B cell (primary cell): Measurements from ENCODE around the gene JAG1. TPM values are rescaled to one million over a fixed set of nuclear protein-coding genes. Genes with fewer than 3 reads are reported as not detected.

Experiments used
- ATAC-seq: fragments of 200-7000 bp; cut with Tn5 transposase; one replicate; pipeline ENCODE4 v1.10.0; 2021; ENCODE audit warnings: low read depth, mild to moderate bottlenecking, moderate number of reproducible peaks, moderate library complexity
- CTCF ChIA-PET: fragments of 350-600 bp; sonication (Branson Sonifier 250); formaldehyde crosslinking; loops from one replicate; lab custom pipeline; 2021; ENCODE audit warnings: antibody characterized with exemption, inconsistent platforms; lab: Charles Lee
- POLR2A ChIA-PET: fragments of 350-600 bp; sonication (Branson Sonifier 250); formaldehyde crosslinking; loops from one replicate; lab custom pipeline; 2021; ENCODE audit warnings: antibody characterized with exemption; lab: Charles Lee
- DNase-seq: peaks from one replicate; pipeline ENCODE4 v3.0.0; 2013
- H2AFZ ChIP-seq: 2 replicates; pipeline ENCODE4 v1.6.1; 2012; ENCODE audit warnings: mild to moderate bottlenecking, low read depth, low read length; ENCODE audit not compliant: insufficient read depth, poor library complexity, severe bottlenecking
- H3K27ac ChIP-seq, 2 donors: 1 replicate in 1 of 2; 2 replicates in 1 of 2; pipeline ENCODE4 v1.5.1; 2012 to 2013; ENCODE audit warnings: low read length in 2 of 2, mild to moderate bottlenecking in 2 of 2, moderate library complexity in 1 of 2
- H3K27me3 ChIP-seq, 4 experiments: fragments of 200-600 bp in 1 of 4; sonication (generic) in 1 of 4; replicated peaks in 1 of 4; 1 replicate in 2 of 4; 2 replicates in 2 of 4; pipeline versions ENCODE4 v1.6.1 to v1.7.0; 2013 to 2016; ENCODE audit warnings: low read length in 3 of 4, mild to moderate bottlenecking in 2 of 4, mixed read lengths in 1 of 4, moderate library complexity in 1 of 4; ENCODE audit not compliant: insufficient read depth in 4 of 4, control insufficient read depth in 3 of 4; ENCODE audit errors: control extremely low read depth in 1 of 4
- H3K36me3 ChIP-seq, 2 experiments: replicated peaks in 1 of 2; 1 replicate in 1 of 2; 2 replicates in 1 of 2; pipeline versions ENCODE4 v1.6.1 to v1.7.1; 2013; ENCODE audit warnings: low read length in 1 of 2; ENCODE audit not compliant: insufficient read depth in 2 of 2, control insufficient read depth in 1 of 2; ENCODE audit errors: control extremely low read depth in 1 of 2, extremely low read depth in 1 of 2
- H3K4me1 ChIP-seq, 2 donors: fragments of 200-600 bp in 1 of 2; sonication (generic) in 1 of 2; 1 replicate in 1 of 2; 2 replicates in 1 of 2; pipeline versions ENCODE4 v1.5.1 to v1.6.1; 2013 to 2017; ENCODE audit warnings: low read length in 2 of 2; ENCODE audit not compliant: control insufficient read depth in 2 of 2, insufficient read depth in 2 of 2
- H3K4me2 ChIP-seq: replicated peaks from 2 replicates; pipeline ENCODE3; 2012; ENCODE audit warnings: mild to moderate bottlenecking, low read depth, low read length; ENCODE audit not compliant: poor library complexity, severe bottlenecking
- H3K4me3 ChIP-seq, 5 experiments: fragments of 200-600 bp in 1 of 5; sonication (generic) in 1 of 5; 1 replicate in 3 of 5; 2 replicates in 2 of 5; pipeline versions ENCODE4 v1.5.1 to v1.7.0; 2011 to 2016; ENCODE audit warnings: low read length in 4 of 5, mild to moderate bottlenecking in 4 of 5, low read depth in 2 of 5, control low read depth in 1 of 5, moderate library complexity in 1 of 5; ENCODE audit not compliant: insufficient read depth in 1 of 5; ENCODE audit errors: control extremely low read depth in 1 of 5, extremely low read depth in 1 of 5
- H3K79me2 ChIP-seq: fragments of 200-600 bp; sonication (generic); one replicate; pipeline ENCODE4 v1.6.0; 2016; ENCODE audit warnings: low read length; ENCODE audit not compliant: control insufficient read depth, insufficient read depth
- H3K9ac ChIP-seq: fragments of 200-600 bp; sonication (generic); 2 replicates; pipeline ENCODE4 v1.6.1; 2017; ENCODE audit warnings: mild to moderate bottlenecking, low read length, moderate library complexity
- H3K9me3 ChIP-seq, 3 donors: one replicate each; pipeline versions ENCODE4 v1.6.1 to v1.7.1; 2013; ENCODE audit warnings: low read length in 2 of 3; ENCODE audit not compliant: control insufficient read depth in 2 of 3, insufficient read depth in 1 of 3; ENCODE audit errors: control extremely low read depth in 1 of 3
- H4K20me1 ChIP-seq: 2 replicates; pipeline ENCODE4 v1.6.0; 2012; ENCODE audit warnings: mild to moderate bottlenecking, low read length; ENCODE audit not compliant: insufficient read depth, control insufficient read depth, poor library complexity, severe bottlenecking
- H3K27ac Mint-ChIP-seq: one replicate; pipeline ENCODE4 v1.8.0; 2021; ENCODE audit warnings: mixed read lengths
- H3K27me3 Mint-ChIP-seq: one replicate; pipeline ENCODE4 v1.8.0; 2021; ENCODE audit warnings: mixed read lengths
- H3K4me1 Mint-ChIP-seq: one replicate; pipeline ENCODE4 v1.8.0; 2021; ENCODE audit warnings: mixed read lengths
- H3K4me3 Mint-ChIP-seq: one replicate; pipeline ENCODE4 v1.8.0; 2021; ENCODE audit warnings: mixed read lengths
- H3K9me3 Mint-ChIP-seq: one replicate; pipeline ENCODE4 v1.8.0; 2022; ENCODE audit warnings: mixed read lengths; ENCODE audit not compliant: insufficient read depth
- EZH2 ChIP-seq: IDR thresholded peaks from 2 replicates; pipeline ENCODE4 v1.6.1; 2012; ENCODE audit warnings: borderline replicate concordance, low read depth, mild to moderate bottlenecking, moderate library complexity, low read length; ENCODE audit not compliant: insufficient read depth, poor library complexity, severe bottlenecking
- WGBS: methylation state at CpG from one replicate; pipeline ENCODE4 v1.1.5; 2013; ENCODE audit warnings: missing lambda C conversion rate; ENCODE audit not compliant: insufficient coverage; 5-methylcytosine and 5-hydroxymethylcytosine counted together
- intact Hi-C: fragments of 100-400 bp; cut with micrococcal nuclease; formaldehyde crosslinking; loops from one replicate; pipeline ENCODE4 v1.10.0; 2022
- polyA plus RNA-seq: library from polyadenylated mRNA; depleted of rRNA; stranded (reverse); fragments of >200 nt; gene quantifications from 2 replicates; pipeline ENCODE4 v1.2.3, GENCODE V29; 2012
- total RNA-seq, 2 donors: library from RNA; stranded (reverse); fragments of 120-200 nt in 1 of 2; gene quantifications; 1 replicate in 1 of 2; 2 replicates in 1 of 2; pipeline versions ENCODE4 v1.2.3 to v1.2.4, GENCODE V29; 2013 to 2022
- TF ChIP-seq, protein P1 (sequence below): fragments of 200-600 bp; IDR thresholded peaks from one replicate; pipeline ENCODE4 v1.8.0; 2022; ENCODE audit warnings: antibody characterized with exemption, mild to moderate bottlenecking

Gene JAG1
- total and polyA plus RNA-seq, 2 donors (not counting 1 experiment from before 2014, with no cell fraction given): not detected

DNA sequence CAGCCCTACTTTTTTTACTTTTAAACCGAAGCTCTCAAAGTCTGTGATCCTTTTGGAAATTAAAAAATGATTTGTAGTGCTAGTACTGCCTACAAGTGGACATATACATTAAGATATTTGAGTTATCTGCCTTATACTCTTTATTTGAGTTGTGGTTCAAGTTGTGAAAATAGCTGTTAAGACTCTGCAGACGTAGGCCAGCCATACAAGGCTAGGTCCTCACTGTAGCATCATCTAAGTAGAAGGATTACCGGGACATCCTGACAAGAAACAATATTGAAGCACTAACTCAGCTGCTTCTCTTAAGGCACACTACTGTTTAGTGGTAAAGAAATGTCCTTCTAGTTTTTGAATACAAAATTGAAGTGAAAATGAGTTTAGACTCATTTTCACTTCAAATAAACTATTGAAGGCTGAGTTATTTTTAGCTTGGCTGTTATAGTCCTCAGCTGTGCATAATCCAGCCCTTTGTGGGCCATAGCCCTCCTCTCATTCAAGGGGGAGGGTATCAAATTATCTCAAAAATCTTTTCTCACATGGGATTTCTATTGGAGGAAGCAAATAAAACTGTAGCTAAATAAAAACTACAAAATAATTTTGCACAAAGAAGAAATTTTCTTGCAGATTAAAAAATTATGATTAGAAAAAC lies 68.1 kb downstream of the JAG1 start:
- Histone ChIP-seq H3K4me3 (no peak overlapping the region), H3K9me3 (no peaks in the 10 kb centered on the region), H3K27ac (no peak overlapping the region), H3K4me1 (no peaks in the 10 kb centered on the region), H3K36me3 (peaks cover 0 to 28% of the 10 kb centered on the region in 2 experiments), H2AFZ (no peak overlapping the region), H3K4me2 (no peak overlapping the region), H3K9ac (no peak overlapping the region), H3K79me2 (no peaks in the 10 kb centered on the region), H3K27me3 (no peaks in the 10 kb centered on the region), H4K20me1 (no peaks in the 10 kb centered on the region)
- H3K27me3 Mint-ChIP-seq: no peaks in the 10 kb centered on the region
- ChIA-PET CTCF (no interaction called here), POLR2A (no interaction called here)
- intact Hi-C loops: no loop called here
- WGBS: no CpG with 5 or more reads among the region's 3 CpGs
- DNase-seq (no peak), ATAC-seq (no peak)
- no peak overlapping the region for H3K4me3 Mint-ChIP-seq
- H3K9me3 Mint-ChIP-seq: no peaks in the 10 kb centered on the region
- TF ChIP-seq, protein P1, sequence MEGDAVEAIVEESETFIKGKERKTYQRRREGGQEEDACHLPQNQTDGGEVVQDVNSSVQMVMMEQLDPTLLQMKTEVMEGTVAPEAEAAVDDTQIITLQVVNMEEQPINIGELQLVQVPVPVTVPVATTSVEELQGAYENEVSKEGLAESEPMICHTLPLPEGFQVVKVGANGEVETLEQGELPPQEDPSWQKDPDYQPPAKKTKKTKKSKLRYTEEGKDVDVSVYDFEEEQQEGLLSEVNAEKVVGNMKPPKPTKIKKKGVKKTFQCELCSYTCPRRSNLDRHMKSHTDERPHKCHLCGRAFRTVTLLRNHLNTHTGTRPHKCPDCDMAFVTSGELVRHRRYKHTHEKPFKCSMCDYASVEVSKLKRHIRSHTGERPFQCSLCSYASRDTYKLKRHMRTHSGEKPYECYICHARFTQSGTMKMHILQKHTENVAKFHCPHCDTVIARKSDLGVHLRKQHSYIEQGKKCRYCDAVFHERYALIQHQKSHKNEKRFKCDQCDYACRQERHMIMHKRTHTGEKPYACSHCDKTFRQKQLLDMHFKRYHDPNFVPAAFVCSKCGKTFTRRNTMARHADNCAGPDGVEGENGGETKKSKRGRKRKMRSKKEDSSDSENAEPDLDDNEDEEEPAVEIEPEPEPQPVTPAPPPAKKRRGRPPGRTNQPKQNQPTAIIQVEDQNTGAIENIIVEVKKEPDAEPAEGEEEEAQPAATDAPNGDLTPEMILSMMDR: no peak
- TF ChIP-seq EZH2: no peak
- no peaks in the 10 kb centered on the region for H3K4me1 Mint-ChIP-seq
- H3K27ac Mint-ChIP-seq: no peak overlapping the region

DNA sequence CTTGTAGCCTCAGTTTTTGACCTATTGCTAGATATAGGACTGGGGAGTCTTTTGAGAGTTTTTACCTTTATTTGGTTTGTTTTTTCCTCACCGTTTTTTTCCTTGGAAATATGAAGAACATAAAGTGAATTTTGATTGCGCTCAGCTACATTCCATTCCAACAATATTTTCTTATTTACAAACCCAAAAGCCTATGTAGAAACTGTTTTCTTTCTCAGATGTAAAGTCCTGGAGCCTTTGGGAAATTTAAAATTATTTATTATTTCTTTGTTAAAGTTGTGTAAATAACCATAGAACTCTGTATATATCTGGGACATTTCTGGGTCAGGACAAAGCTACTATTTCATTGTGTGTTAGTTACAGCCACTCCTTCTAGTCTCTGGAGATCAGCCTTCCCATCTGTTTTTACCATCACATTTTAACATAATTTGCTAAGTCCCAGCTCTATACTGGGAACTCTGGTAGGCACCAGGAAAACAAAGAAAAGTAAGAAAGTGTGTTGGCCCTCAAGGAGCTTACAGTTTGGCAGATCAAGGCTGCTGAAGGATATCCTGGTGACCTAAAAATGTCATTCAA lies 68.8 kb downstream of the JAG1 start:
- no peaks in the 10 kb centered on the region for H3K9me3 ChIP-seq
- peaks cover 0 to 28% of the 10 kb centered on the region in 2 experiments for H3K36me3 ChIP-seq
- no peak overlapping the region for H3K4me3 Mint-ChIP-seq
- H3K79me2 ChIP-seq: no peaks in the 10 kb centered on the region
- TF ChIP-seq, protein P1: no peak
- no peak for TF ChIP-seq EZH2
- no peaks in the 10 kb centered on the region for H3K4me1 Mint-ChIP-seq
- POLR2A ChIA-PET: no interaction called here
- no CpG with 5 or more reads among the region's 2 CpGs for WGBS
- H3K27me3 Mint-ChIP-seq: no peaks in the 10 kb centered on the region
- intact Hi-C loops: no loop called here
- no peak overlapping the region for H3K27ac ChIP-seq
- H3K9me3 Mint-ChIP-seq: no peaks in the 10 kb centered on the region
- CTCF ChIA-PET: no interaction called here
- no peak overlapping the region for H3K9ac ChIP-seq
- H3K4me1 ChIP-seq: no peaks in the 10 kb centered on the region
- no peak overlapping the region for H3K4me3 ChIP-seq
- no peaks in the 10 kb centered on the region for H3K27me3 ChIP-seq
- no peaks in the 10 kb centered on the region for H4K20me1 ChIP-seq
- H2AFZ ChIP-seq: no peak overlapping the region
- ATAC-seq (no peak), DNase-seq (no peak)
- H3K4me2 ChIP-seq: no peak overlapping the region
- no peak overlapping the region for H3K27ac Mint-ChIP-seq
